ENCODE data around the gene SLC8B1.
"Not testable (repeated sequence)": the region's sequence is repeated elsewhere in the genome, so short reads cannot be mapped to it uniquely, and the experiment has no call there.

The SLC8B1 gene

GRCh38 chr12:113358381-113359132, 23.6 kb upstream of the SLC8B1 start, which contains the start of gene PLBD2:
Gene PLBD2 (plus strand): TSS chr12:113358587. CDS start chr12:113358601, 14 bp downstream.
- peak; percentile 85 for DNase-seq (ENCODE audit: low read depth in 2 of 2)

- not testable (repeated sequence) for DNase-seq (ENCODE audit: low read depth in 2 of 2)
Measured at GRCh38 chr12:113354192-113354591, 19.3 kb upstream of the SLC8B1 start.

GRCh38 chr12:113351089-113351488, 16.2 kb upstream of the SLC8B1 start:
- DNase-seq (ENCODE audit: low read depth in 2 of 2): no peak

- no peak for DNase-seq (ENCODE audit: low read depth in 2 of 2)
Measured at GRCh38 chr12:113348849-113349536, 14.1 kb upstream of the SLC8B1 start.

GRCh38 chr12:113347892-113348291, 13.0 kb upstream of the SLC8B1 start:
- DNase-seq (ENCODE audit: low read depth in 2 of 2): no peak

- no peak for DNase-seq (ENCODE audit: low read depth in 2 of 2)
Measured at GRCh38 chr12:113347107-113347506, 12.2 kb upstream of the SLC8B1 start.

- DNase-seq (ENCODE audit: low read depth in 2 of 2): no peak
Measured at GRCh38 chr12:113346353-113346752, 11.4 kb upstream of the SLC8B1 start.

- DNase-seq (ENCODE audit: low read depth in 2 of 2): no peak
Measured at GRCh38 chr12:113345318-113345717, 10.4 kb upstream of the SLC8B1 start.

GRCh38 chr12:113341535-113341934, 6.6 kb upstream of the SLC8B1 start:
- no peak for DNase-seq (ENCODE audit: low read depth in 2 of 2)

GRCh38 chr12:113340061-113340460, 5.2 kb upstream of the SLC8B1 start:
- DNase-seq (ENCODE audit: low read depth in 2 of 2): no peak

- no peak for DNase-seq (ENCODE audit: low read depth in 2 of 2)
Measured at GRCh38 chr12:113339540-113339939, 4.6 kb upstream of the SLC8B1 start.

GRCh38 chr12:113333877-113334785, 778 bp downstream of the SLC8B1 start:
- DNase-seq (ENCODE audit: low read depth in 2 of 2): no peak

- no peak for DNase-seq (ENCODE audit: low read depth in 2 of 2)
Measured at GRCh38 chr12:113333418-113333750, 1.5 kb downstream of the SLC8B1 start.

GRCh38 chr12:113332688-113333417, 2.1 kb downstream of the SLC8B1 start:
- no peak for DNase-seq (ENCODE audit: low read depth in 2 of 2)

GRCh38 chr12:113330505-113330904, 4.4 kb downstream of the SLC8B1 start:
- DNase-seq (ENCODE audit: low read depth in 2 of 2): no peak

GRCh38 chr12:113329791-113330417, 5.0 kb downstream of the SLC8B1 start:
- no peak for DNase-seq (ENCODE audit: low read depth in 2 of 2)

- no peak for DNase-seq (ENCODE audit: low read depth in 2 of 2)
Measured at GRCh38 chr12:113329022-113329790, 5.7 kb downstream of the SLC8B1 start.

GRCh38 chr12:113328368-113328889, 6.5 kb downstream of the SLC8B1 start:
- no peak for DNase-seq (ENCODE audit: low read depth in 2 of 2)

GRCh38 chr12:113326775-113327395, 8.0 kb downstream of the SLC8B1 start:
- no peak for DNase-seq (ENCODE audit: low read depth in 2 of 2)

GRCh38 chr12:113325916-113326315, 9.0 kb downstream of the SLC8B1 start:
- DNase-seq (ENCODE audit: low read depth in 2 of 2): peak; percentile 12 to 18
